A673 (cell line): Measurements from ENCODE around the gene CASZ1.

Experiments
- EZH2 ChIP-seq: fragments of 200-600 bp; sonication (generic); IDR thresholded peaks from 2 replicates; pipeline ENCODE4 v1.6.1; 2017; ENCODE audit warnings: borderline replicate concordance, low read depth, mild to moderate bottlenecking, mixed read lengths, antibody characterized with exemption, low read length; ENCODE audit not compliant: poor library complexity, severe bottlenecking
- TF ChIP-seq, protein P1 (sequence below): fragments of 300-800, 200-600 bp; sonication (generic); conservative IDR thresholded peaks from 2 replicates; pipeline ENCODE4 v1.5.1; 2017; ENCODE audit warnings: low read depth, mild to moderate bottlenecking, antibody characterized with exemption, low read length, moderate library complexity, mixed read lengths

DNA sequence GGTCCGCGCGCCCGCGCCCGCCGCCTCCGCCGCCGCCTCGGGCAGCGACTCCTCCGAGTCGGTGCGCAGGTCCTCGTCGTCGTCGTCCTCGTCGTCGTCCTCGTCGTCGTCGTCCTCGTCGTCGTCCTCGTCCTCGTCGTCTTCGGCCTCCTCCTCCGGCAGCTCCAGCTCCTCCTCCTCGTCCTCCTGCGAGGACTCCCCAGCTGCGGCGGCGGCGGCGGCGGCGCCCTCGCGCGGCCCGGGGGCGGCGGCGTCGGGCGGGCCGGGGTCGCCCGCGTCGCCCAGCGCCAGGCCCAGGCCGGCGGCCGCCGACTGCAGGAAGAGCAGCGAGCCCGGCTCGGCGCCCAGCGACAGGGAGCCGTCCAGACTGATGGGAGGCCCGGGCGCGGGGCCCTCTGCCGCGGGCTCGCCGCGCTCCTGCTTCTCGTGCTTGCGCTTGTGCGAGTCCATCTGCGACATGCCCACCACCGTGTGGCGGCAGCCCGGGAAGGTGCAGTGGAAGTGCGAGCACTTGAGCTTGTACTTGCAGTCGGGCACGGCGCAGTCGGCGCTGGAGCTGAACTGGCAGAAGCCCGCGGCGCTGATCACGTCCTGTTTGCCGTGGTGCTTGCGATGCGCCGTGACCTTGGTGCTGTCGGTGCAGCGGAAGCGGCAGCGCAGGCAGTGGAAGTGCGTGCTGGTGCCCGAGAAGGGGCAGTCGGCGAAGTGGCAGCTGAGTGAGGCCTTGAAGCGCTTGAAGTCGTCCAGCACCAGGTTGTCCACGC, 157.3 kb downstream of the CASZ1 start:
- TF ChIP-seq, protein P1, sequence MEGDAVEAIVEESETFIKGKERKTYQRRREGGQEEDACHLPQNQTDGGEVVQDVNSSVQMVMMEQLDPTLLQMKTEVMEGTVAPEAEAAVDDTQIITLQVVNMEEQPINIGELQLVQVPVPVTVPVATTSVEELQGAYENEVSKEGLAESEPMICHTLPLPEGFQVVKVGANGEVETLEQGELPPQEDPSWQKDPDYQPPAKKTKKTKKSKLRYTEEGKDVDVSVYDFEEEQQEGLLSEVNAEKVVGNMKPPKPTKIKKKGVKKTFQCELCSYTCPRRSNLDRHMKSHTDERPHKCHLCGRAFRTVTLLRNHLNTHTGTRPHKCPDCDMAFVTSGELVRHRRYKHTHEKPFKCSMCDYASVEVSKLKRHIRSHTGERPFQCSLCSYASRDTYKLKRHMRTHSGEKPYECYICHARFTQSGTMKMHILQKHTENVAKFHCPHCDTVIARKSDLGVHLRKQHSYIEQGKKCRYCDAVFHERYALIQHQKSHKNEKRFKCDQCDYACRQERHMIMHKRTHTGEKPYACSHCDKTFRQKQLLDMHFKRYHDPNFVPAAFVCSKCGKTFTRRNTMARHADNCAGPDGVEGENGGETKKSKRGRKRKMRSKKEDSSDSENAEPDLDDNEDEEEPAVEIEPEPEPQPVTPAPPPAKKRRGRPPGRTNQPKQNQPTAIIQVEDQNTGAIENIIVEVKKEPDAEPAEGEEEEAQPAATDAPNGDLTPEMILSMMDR: no peak
- no peak for TF ChIP-seq EZH2
